GM12801 (cell line): ENCODE results near the gene ZNF208.

Experiments
- CTCF ChIP-seq: IDR thresholded peaks from one replicate; pipeline ENCODE4 v1.5.1; 2011; ENCODE audit warnings: control low read depth; ENCODE audit not compliant: insufficient read length; ENCODE audit errors: extremely low read depth

The ZNF208 gene

GRCh38 chr19:21907516-21907915, 103.2 kb downstream of the ZNF208 start:
- no peak for TF ChIP-seq CTCF

- no peak for TF ChIP-seq CTCF
Measured at GRCh38 chr19:21902571-21902970, 108.2 kb downstream of the ZNF208 start.

- TF ChIP-seq CTCF, result no peak
Measured at GRCh38 chr19:21901861-21902260, 108.9 kb downstream of the ZNF208 start.

GRCh38 chr19:21900401-21900800, 110.3 kb downstream of the ZNF208 start:
- TF ChIP-seq CTCF, result no peak

- no peak for TF ChIP-seq CTCF
Measured at GRCh38 chr19:21891086-21891485, 119.7 kb downstream of the ZNF208 start.

- TF ChIP-seq CTCF, result no peak
Measured at GRCh38 chr19:21883516-21883915, 127.2 kb downstream of the ZNF208 start.
